Activated naive CD8-positive, alpha-beta T cell treated with anti-CD3 and anti-CD28 coated beads, Interleukin-2, amount 10 ng/mL, durations not matched to agents 7 days and 5 days (primary cell): ENCODE measurements around the gene CD19. TPM values are rescaled to one million over a fixed set of nuclear protein-coding genes. Genes with fewer than 3 reads are reported as not detected.
"Not testable (repeated sequence)": the region's sequence is repeated elsewhere in the genome, so short reads cannot be mapped to it uniquely, and the experiment has no call there.

Experiments
- ATAC-seq: fragments of 150-1000 bp; cut with Tn5 transposase; one replicate; pipeline ENCODE4 v1.10.0; 2021; ENCODE audit warnings: low read depth, moderate library complexity
- POLR2A ChIA-PET: fragments of 350-600 bp; sonication (Branson Sonifier 250); formaldehyde crosslinking; loops from one replicate; lab custom pipeline; 2021; ENCODE audit warnings: antibody characterized with exemption; lab: Charles Lee
- DNase-seq: peaks from one replicate; pipeline ENCODE4 v3.0.0; 2021
- H3K27ac Mint-ChIP-seq: one replicate; pipeline ENCODE4 v1.8.0; 2022; ENCODE audit warnings: mild to moderate bottlenecking, mixed read lengths
- H3K27me3 Mint-ChIP-seq: one replicate; pipeline ENCODE4 v1.8.0; 2022; ENCODE audit warnings: mild to moderate bottlenecking, moderate library complexity, mixed read lengths
- H3K36me3 Mint-ChIP-seq: one replicate; pipeline ENCODE4 v1.8.0; 2021; ENCODE audit warnings: mild to moderate bottlenecking, mixed read lengths
- H3K4me1 Mint-ChIP-seq: one replicate; pipeline ENCODE4 v1.8.0; 2021; ENCODE audit warnings: mixed read lengths
- H3K4me3 Mint-ChIP-seq: one replicate; pipeline ENCODE4 v1.8.0; 2022; ENCODE audit warnings: mild to moderate bottlenecking, moderate library complexity, mixed read lengths
- H3K9me3 Mint-ChIP-seq: one replicate; pipeline ENCODE4 v1.8.0; 2021; ENCODE audit warnings: mixed read lengths
- total RNA-seq, 2 experiments: library from RNA; stranded (reverse); gene quantifications; one replicate each; pipeline ENCODE4 v1.2.3, GENCODE V29; 2021

The CD19 gene
- total RNA-seq, 2 experiments from 2014 or later = 0.40 to 0.83 TPM

DNA sequence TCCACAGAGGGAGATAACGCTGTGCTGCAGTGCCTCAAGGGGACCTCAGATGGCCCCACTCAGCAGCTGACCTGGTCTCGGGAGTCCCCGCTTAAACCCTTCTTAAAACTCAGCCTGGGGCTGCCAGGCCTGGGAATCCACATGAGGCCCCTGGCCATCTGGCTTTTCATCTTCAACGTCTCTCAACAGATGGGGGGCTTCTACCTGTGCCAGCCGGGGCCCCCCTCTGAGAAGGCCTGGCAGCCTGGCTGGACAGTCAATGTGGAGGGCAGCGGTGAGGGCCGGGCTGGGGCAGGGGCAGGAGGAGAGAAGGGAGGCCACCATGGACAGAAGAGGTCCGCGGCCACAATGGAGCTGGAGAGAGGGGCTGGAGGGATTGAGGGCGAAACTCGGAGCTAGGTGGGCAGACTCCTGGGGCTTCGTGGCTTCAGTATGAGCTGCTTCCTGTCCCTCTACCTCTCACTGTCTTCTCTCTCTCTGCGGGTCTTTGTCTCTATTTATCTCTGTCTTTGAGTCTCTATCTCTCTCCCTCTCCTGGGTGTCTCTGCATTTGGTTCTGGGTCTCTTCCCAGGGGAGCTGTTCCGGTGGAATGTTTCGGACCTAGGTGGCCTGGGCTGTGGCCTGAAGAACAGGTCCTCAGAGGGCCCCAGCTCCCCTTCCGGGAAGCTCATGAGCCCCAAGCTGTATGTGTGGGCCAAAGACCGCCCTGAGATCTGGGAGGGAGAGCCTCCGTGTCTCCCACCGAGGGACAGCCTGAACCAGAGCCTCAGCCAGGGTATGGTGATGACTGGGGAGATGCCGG, 769 bp downstream of the CD19 start:
- ATAC-seq (no peak), DNase-seq (no peak)
- POLR2A ChIA-PET = interaction anchor here (0.7 kb wide), 1 partner anchor 18 kb away, joined by 4 read pairs; the partner anchor contains the start of gene NFATC2IP
- Mint-ChIP-seq H3K9me3 (no peaks in the 10 kb centered on the region), H3K4me1 (peaks cover 29% of the 10 kb centered on the region), H3K27ac (peak overlapping the region; percentile 46), H3K36me3 (peaks cover 3% of the 10 kb centered on the region), H3K27me3 (no peaks in the 10 kb centered on the region), H3K4me3 (no peak overlapping the region)

DNA sequence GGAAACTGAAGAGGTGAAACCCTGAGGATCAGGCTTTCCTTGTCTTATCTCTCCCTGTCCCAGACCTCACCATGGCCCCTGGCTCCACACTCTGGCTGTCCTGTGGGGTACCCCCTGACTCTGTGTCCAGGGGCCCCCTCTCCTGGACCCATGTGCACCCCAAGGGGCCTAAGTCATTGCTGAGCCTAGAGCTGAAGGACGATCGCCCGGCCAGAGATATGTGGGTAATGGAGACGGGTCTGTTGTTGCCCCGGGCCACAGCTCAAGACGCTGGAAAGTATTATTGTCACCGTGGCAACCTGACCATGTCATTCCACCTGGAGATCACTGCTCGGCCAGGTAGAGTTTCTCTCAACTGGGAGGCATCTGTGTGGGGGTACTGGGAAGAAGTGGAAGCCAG, 1.4 kb downstream of the CD19 start:
- Mint-ChIP-seq H3K27ac (no peak overlapping the region), H3K27me3 (no peaks in the 10 kb centered on the region), H3K4me1 (peaks cover 26% of the 10 kb centered on the region), H3K4me3 (no peak overlapping the region), H3K9me3 (no peaks in the 10 kb centered on the region), H3K36me3 (peaks cover 3% of the 10 kb centered on the region)
- ATAC-seq (no peak), DNase-seq (no peak)
- POLR2A ChIA-PET = interaction anchor here (0.6 to 0.7 kb wide), 2 partner anchors 17 to 93 kb away, joined by 4 to 5 read pairs; partner anchors contain the start of gene NFATC2IP

DNA sequence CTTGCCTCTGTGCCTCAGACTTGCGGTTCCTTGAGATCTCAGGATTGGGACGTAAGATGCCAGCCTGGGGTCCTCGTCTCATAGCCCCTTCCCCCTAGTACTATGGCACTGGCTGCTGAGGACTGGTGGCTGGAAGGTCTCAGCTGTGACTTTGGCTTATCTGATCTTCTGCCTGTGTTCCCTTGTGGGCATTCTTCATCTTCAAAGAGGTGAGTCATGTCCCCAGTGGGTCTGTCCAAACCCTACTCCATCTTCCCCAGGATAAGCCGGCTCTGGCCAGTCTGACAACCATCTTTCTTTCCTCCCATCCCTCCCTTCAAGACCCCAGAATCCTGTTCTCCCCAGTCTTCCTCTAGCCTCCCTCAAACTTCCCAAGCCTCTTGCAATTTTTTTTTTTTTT, 3.6 kb downstream of the CD19 start:
- no peak for ATAC-seq
- Mint-ChIP-seq H3K4me3 (peak overlapping the region; percentile 78), H3K9me3 (no peaks in the 10 kb centered on the region), H3K4me1 (peaks cover 26% of the 10 kb centered on the region), H3K36me3 (peaks cover 3% of the 10 kb centered on the region), H3K27me3 (no peaks in the 10 kb centered on the region), H3K27ac (peak overlapping the region; percentile 22)
- DNase-seq = no peak
- POLR2A ChIA-PET = no interaction called here

DNA sequence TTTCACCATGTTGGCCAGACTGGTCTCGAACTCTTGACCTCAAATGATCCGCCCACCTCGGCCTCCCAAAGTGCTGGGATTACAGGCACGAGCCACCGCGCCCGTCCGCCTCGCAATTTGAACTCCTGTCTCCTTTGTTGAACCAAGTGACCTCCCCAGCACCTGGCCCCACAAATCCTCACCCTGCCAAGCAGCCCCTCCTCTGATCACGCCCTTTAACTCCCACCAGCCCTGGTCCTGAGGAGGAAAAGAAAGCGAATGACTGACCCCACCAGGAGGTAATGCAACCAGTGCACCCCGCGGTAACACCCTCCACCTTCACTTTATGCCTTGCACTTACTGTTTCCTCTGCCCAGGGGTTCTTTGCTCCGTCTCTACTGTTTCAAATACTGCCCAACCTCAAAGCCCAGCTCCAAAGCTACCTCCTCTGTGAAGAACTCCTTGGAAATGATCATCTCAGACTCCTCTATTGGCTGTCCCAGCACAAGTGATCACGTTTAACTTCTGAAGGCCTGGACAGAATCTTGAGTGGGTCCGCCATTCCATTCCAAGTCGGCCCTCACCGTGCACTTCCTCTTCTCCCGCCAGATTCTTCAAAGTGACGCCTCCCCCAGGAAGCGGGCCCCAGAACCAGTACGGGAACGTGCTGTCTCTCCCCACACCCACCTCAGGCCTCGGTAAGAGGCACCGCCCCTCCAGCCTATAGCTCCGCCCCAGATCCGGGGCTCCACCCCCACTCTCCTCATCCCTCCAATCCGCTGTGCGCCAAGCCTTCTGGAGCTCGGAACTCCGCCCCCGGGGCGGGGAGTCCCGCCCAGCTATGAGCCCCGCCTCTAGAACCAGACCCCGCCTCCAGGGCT, 4.4 kb downstream of the CD19 start:
- POLR2A ChIA-PET = interaction anchor here (0.6 to 1.0 kb wide), 6 partner anchors 9 to 442 kb away, joined by 3 to 8 read pairs (median 4); partner anchors contain the start of genes APOBR, ATXN2L, RABEP2 and TUFM
- H3K4me3 Mint-ChIP-seq = peak overlapping the region; percentile 78
- peak; percentile 97 for ATAC-seq
- peak overlapping the region; percentile 32 for H3K27ac Mint-ChIP-seq
- H3K36me3 Mint-ChIP-seq = peaks cover 3% of the 10 kb centered on the region
- H3K9me3 Mint-ChIP-seq = no peaks in the 10 kb centered on the region
- no peaks in the 10 kb centered on the region for H3K27me3 Mint-ChIP-seq
- peak; percentile 92 for DNase-seq
- H3K4me1 Mint-ChIP-seq = peaks cover 19% of the 10 kb centered on the region

DNA sequence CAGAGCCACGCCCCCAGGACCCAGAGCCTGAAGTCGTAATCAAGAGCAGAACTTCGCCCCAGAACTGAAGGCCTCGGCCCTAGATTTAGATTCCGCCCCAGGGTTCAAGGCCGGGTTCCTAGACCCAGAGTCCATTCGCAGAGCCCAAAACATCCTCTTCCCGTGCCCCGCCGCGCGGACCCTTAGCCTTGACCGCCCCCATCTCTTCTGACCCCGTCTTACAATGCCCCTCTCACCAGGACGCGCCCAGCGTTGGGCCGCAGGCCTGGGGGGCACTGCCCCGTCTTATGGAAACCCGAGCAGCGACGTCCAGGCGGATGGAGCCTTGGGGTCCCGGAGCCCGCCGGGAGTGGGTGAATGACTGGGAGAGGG, 5.0 kb downstream of the CD19 start:
- no peak for ATAC-seq
- Mint-ChIP-seq H3K36me3 (peaks cover 3% of the 10 kb centered on the region), H3K27ac (peak overlapping the region; percentile 32)

DNA sequence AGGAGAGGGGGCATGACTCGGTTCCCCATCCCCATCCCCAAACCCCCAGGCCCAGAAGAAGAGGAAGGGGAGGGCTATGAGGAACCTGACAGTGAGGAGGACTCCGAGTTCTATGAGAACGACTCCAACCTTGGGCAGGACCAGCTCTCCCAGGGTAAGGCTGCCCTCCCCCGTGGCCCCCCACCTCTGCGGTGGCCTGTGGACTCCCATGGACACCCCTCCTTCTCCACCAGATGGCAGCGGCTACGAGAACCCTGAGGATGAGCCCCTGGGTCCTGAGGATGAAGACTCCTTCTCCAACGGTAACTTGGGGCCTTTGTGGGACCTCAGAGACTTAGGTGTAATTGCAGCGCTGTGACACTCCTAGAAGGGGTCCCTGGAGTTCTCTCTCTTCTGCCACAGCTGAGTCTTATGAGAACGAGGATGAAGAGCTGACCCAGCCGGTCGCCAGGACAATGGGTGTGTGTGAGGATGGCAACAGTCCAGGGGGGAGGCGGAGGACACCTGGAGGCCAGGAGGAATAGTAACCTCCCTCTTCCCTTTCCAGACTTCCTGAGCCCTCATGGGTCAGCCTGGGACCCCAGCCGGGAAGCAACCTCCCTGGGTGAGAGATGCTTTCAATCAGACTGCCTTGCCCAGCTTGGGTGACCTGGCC, 5.6 kb downstream of the CD19 start:
- no peaks in the 10 kb centered on the region for H3K9me3 Mint-ChIP-seq
- H3K4me1 Mint-ChIP-seq = peaks cover 19% of the 10 kb centered on the region
- peaks cover 3% of the 10 kb centered on the region for H3K36me3 Mint-ChIP-seq
- no peak overlapping the region for H3K27ac Mint-ChIP-seq
- no peak overlapping the region for H3K4me3 Mint-ChIP-seq
- H3K27me3 Mint-ChIP-seq = no peaks in the 10 kb centered on the region
- POLR2A ChIA-PET = no interaction called here
- DNase-seq = no peak
- ATAC-seq = no peak

More for the DNA sequence above, 5.0 kb downstream of the CD19 start:
- H3K27me3 Mint-ChIP-seq = no peaks in the 10 kb centered on the region
- DNase-seq = no peak
- POLR2A ChIA-PET = interaction anchor here (0.6 to 1.0 kb wide), 6 partner anchors 8 to 442 kb away, joined by 3 to 8 read pairs (median 4); partner anchors contain the start of genes APOBR, ATXN2L, RABEP2 and TUFM
- H3K4me1 Mint-ChIP-seq = peaks cover 19% of the 10 kb centered on the region
- no peaks in the 10 kb centered on the region for H3K9me3 Mint-ChIP-seq
- peak overlapping the region; percentile 78 for H3K4me3 Mint-ChIP-seq

DNA sequence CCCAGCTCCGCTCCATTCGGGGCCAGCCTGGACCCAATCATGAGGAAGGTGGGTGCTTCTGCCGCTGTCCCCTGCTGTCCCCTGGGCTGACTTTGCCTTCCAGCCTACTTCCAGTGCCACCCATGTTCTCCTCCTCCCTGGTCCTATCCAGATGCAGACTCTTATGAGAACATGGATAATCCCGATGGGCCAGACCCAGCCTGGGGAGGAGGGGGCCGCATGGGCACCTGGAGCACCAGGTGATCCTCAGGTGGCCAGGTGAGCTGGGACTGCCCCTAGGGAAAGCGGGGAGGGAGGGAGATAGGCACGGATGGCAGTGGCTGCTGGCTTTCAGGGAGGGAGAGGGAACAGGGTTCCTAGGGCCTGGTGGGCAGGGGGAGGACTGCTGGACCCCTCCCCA, 7.0 kb downstream of the CD19 start:
- DNase-seq (no peak), ATAC-seq (no peak)
- H3K9me3 Mint-ChIP-seq = no peaks in the 10 kb centered on the region
- peaks cover 16% of the 10 kb centered on the region for H3K4me1 Mint-ChIP-seq
- no peak overlapping the region for H3K27ac Mint-ChIP-seq
- no peaks in the 10 kb centered on the region for H3K27me3 Mint-ChIP-seq
- peaks cover 3% of the 10 kb centered on the region for H3K36me3 Mint-ChIP-seq
- no peak overlapping the region for H3K4me3 Mint-ChIP-seq
- POLR2A ChIA-PET = no interaction called here

DNA sequence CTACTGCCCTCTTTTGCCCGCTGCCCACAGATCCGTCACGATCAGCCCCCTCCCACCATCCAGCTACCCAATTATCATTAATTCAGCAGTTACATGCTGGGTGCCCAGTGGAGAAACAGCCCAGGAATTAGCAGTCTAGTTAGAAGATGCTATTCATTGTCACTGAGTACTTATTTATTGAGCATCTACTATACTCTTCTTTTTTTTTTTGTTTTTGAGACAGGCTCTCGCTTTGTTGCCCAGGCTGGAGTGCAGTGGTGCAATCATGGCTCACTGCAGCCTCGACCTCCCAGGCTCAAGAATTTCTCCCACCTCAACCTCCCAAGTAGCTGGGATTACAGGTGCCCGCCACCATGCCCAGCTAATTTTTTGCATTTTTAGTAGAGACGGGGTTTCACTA, 8.1 kb downstream of the CD19 start:
- H3K4me1 Mint-ChIP-seq = peaks cover 21% of the 10 kb centered on the region
- H3K27me3 Mint-ChIP-seq, H3K9me3 Mint-ChIP-seq, ATAC-seq, H3K4me3 Mint-ChIP-seq, POLR2A ChIA-PET, H3K36me3 Mint-ChIP-seq, H3K27ac Mint-ChIP-seq, DNase-seq: not testable (repeated sequence)

DNA sequence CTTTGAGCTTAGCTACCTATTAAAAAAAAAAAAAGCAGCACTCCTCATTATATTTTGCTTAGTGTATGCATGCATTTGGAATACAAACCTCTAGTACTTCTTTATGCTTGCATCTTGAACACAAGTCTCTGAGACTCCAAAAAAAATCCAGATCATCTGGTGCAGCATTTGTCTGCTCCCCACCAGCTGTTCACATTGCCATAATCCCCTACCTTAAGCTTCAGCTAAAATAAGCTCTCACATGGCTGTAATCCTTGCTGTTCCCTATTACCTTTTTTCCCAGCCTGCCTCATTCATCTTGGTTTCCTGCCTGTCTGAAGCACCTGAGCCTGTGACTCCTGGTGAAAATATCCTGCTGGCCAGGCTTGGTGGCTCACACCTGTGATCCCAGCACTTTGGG, 11.5 kb downstream of the CD19 start:
- H3K9me3 Mint-ChIP-seq = no peaks in the 10 kb centered on the region
- DNase-seq (no peak), ATAC-seq (no peak)
- POLR2A ChIA-PET = interaction anchor here (2.7 to 3.7 kb wide), 2 partner anchors 18 to 80 kb away, joined by 11 to 12 read pairs; partner anchors contain the start of genes RABEP2 and SH2B1
- H3K27ac Mint-ChIP-seq = no peak overlapping the region
- no peaks in the 10 kb centered on the region for H3K36me3 Mint-ChIP-seq
- no peak overlapping the region for H3K4me3 Mint-ChIP-seq
- peaks cover 5% of the 10 kb centered on the region for H3K27me3 Mint-ChIP-seq
- H3K4me1 Mint-ChIP-seq = peaks cover 13% of the 10 kb centered on the region

DNA sequence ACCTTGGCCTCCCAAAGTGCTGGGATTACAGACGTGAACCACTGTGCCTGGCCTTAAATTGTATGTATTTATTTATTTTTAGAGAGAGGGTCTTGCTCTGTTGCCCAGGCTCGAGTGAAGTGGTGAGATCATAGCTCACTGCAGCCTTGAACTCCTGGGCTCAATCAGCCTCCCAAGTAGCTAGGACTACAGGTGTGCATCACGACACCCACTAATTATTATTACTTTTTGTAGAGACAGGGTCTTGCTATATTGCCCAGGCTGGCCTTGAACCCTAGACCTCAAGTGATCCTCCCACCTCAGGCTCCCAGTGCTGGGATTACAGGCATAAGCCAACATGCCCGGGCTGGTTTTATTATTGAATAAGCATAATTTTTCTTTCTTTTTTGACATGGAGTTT, 14.9 kb downstream of the CD19 start:
- Mint-ChIP-seq H3K9me3 (no peaks in the 10 kb centered on the region), H3K27ac (no peak overlapping the region), H3K4me3 (no peak overlapping the region), H3K4me1 (peaks cover 14% of the 10 kb centered on the region), H3K27me3 (peaks cover 5% of the 10 kb centered on the region), H3K36me3 (peaks cover 5% of the 10 kb centered on the region)
- ATAC-seq = no peak
- POLR2A ChIA-PET = no interaction called here
- no peak for DNase-seq

DNA sequence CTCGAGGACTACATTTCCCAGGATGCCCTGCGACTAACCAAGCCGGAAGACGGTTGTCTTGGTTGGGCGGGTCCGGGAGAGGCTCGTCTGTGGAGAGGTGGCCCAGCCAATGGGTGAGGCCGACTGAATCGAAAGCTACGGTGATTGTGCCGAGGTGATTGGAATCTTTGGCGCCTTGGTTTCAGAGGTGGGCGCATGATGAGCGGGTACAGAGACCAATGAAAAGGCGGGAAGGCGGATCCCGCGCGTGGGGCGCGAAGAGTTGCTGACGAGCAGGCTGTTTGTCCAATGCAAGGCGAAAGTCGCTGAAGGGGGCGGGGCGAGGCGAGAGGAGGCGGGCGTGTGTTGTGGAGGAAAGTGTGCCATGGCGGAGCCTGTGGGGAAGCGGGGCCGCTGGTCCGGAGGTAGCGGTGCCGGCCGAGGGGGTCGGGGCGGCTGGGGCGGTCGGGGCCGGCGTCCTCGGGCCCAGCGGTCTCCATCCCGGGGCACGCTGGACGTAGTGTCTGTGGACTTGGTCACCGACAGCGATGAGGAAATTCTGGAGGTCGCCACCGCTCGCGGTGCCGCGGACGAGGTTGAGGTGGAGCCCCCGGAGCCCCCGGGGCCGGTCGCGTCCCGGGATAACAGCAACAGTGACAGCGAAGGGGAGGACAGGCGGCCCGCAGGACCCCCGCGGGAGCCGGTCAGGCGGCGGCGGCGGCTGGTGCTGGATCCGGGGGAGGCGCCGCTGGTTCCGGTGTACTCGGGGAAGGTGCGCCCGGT, 19.1 kb downstream of the CD19 start, which contains the start of gene NFATC2IP:
Gene NFATC2IP, plus strand, starts transcription at position 290 of the 762 bp plus-strand sequence. Its CDS starts 75 bp downstream, at position 365.
- DNase-seq = peak; percentile 99
- no peaks in the 10 kb centered on the region for H3K9me3 Mint-ChIP-seq
- H3K4me3 Mint-ChIP-seq = peak within 1 kb of the TSS; percentile 98
- H3K27me3 Mint-ChIP-seq = peaks cover 5% of the 10 kb centered on the region
- peaks cover 23% of the 10 kb centered on the region for H3K4me1 Mint-ChIP-seq
- peak within 1 kb of the TSS; percentile 98 for H3K27ac Mint-ChIP-seq
- peak; percentile 96 for ATAC-seq
- peaks cover 20% of the 10 kb centered on the region for H3K36me3 Mint-ChIP-seq
- POLR2A ChIA-PET = interaction anchor here (0.5 to 1.7 kb wide), 8 partner anchors 18 to 128 kb away, joined by 3 to 8 read pairs (median 4); partner anchors contain the start of genes ATXN2L, LAT and SH2B1

DNA sequence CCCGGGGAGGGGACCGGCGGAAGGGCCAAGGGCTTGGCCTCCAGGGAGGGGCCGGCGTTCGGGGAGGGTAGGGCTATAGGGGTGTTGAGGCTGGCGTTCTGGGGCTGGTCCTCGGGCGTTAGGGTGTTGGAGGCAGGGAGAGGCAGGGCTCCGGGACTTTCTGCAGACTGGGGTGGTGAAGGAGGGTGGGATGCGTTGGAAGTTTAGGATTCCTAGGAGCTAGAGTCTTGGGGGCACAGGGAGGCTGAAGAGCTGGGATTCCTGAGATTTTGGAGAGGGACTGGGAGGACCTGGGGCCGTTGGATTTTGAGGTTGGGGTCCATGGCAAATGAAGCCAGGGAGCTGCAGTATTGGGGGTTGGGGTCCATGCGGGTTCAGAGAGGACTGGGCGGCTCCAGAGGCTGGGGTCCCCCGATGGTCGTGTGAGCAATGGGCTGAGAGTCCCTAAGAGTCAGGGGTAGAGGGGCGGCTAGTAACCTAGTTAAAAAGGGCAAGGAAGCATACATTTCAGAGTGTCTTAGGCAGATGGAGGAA, 19.7 kb downstream of the CD19 start:
- Mint-ChIP-seq H3K27me3 (peaks cover 5% of the 10 kb centered on the region), H3K9me3 (no peaks in the 10 kb centered on the region), H3K4me3 (peak overlapping the region; percentile 98), H3K4me1 (peaks cover 23% of the 10 kb centered on the region), H3K27ac (peak overlapping the region; percentile 98), H3K36me3 (peaks cover 23% of the 10 kb centered on the region)
- POLR2A ChIA-PET = interaction anchor here (0.5 to 1.2 kb wide), 6 partner anchors 16 to 88 kb away, joined by 3 to 6 read pairs (median 4); partner anchors contain the start of genes LAT and SH2B1
- no peak for ATAC-seq
- no peak for DNase-seq
